Measurements from ENCODE around the gene SCRT2.

SCRT2 gene

DNA sequence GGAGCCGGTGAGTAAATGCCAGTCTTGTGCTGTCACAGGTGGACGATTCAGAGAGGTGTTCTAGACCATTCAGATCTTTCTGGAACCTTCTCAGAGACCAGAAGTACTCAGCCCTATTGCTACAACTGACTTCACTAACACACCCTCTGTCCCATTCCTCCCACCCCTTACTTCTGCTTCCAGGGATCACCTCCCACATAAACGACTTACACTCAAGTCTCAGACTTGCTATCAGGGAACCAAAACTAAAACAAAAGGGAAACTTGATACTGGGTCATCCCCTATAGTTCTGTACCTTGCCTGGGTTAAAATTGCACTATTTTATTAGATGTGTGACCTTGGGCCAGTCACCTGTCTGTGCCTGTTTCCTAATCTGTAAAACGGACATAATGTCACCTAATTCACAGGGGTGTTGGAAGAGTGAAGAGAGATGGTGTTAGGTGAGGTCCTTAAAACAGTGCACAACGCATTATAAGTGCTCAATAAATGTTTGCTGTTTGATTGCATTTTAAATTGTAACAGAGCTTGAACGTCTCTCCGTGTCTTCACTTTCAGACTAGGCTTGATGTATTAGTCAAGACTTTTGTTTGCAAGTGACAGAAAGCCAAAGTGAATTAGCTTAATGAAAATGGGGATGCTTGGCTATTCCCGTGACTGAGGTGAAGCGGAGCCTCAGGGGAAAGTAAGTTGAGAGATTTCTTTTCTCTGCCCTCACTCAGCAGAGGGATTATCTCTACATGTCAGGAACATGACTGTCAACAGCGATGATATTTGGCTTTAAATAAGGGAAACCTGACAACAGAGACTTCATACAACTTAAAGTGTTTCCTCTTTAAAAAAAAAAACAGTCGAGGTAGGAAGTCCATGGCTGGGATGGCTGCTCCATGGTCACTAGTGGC lies 19.6 kb downstream of the SCRT2 start:
- no peak for DNase-seq (ENCODE audit: insufficient read length)
- no peak for FAIRE-seq
- TF ChIP-seq TAF1 (IDR thresholded peaks at IDR 0.05; ENCODE audit: borderline replicate concordance, low read depth, low read length): no peak
- TF ChIP-seq POLR2AphosphoS5 (IDR thresholded peaks at IDR 0.05; ENCODE audit: low read depth, low read length): no peak
- TF ChIP-seq POLR2A (IDR thresholded peaks at IDR 0.05; ENCODE audit: low read depth, low read length): no peak

DNA sequence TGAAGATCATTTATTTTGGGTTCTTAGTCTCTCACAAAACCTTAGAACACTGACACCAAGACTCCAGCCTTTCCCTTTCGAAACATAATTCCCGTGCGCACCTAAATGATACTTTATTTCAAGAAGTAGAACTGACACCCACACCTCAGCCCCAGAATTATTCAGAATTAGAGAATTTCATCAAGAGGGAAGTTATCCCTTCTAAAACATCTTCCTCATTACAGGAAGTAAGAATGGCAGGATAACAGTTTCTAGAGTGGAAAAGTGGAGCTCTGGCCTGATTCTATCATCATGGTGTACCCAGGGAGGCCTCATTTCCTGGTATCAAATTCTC lies 21.2 kb downstream of the SCRT2 start:
- TF ChIP-seq TAF1 (IDR thresholded peaks at IDR 0.05; ENCODE audit: borderline replicate concordance, low read depth, low read length): no peak
- no peak for TF ChIP-seq POLR2AphosphoS5 (IDR thresholded peaks at IDR 0.05; ENCODE audit: low read depth, low read length)
- TF ChIP-seq POLR2A (IDR thresholded peaks at IDR 0.05; ENCODE audit: low read depth, low read length): no peak
- no peak for FAIRE-seq
- DNase-seq (ENCODE audit: insufficient read length): no peak

- no peak for FAIRE-seq
- DNase-seq (ENCODE audit: insufficient read length): no peak
- TF ChIP-seq TAF1 (IDR thresholded peaks at IDR 0.05; ENCODE audit: borderline replicate concordance, low read depth, low read length): no peak
- TF ChIP-seq POLR2A (IDR thresholded peaks at IDR 0.05; ENCODE audit: low read depth, low read length): no peak
- no peak for TF ChIP-seq POLR2AphosphoS5 (IDR thresholded peaks at IDR 0.05; ENCODE audit: low read depth, low read length)
Measured at GRCh38 chr20:653590-654416, 21.8 kb downstream of the SCRT2 start.

DNA sequence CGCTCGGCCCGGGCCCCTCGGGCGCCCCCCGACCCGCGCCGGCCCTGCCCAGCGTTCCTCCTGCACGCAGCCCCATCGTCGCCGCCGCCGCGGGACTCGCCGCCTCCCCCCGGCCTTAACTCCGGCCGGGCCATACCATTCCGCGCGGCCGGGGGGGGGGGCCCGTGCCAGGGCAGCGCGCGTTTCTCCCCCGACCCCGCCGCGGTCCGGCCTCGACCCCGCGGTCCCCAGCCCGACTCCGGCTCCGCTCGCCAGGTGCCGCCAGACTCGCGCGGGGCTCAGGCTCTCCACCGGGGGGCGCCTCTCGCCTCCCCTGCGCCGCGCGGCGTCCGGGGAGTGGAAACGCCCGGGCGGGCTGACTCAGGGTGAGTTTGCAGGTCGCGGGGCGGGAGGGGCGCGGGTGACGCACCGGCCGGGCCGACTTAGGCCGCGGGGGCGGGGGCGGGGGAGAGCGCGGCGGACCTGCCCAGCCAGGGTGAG lies 22.5 kb downstream of the SCRT2 start, which contains the start of gene SRXN1:
TSS of gene SRXN1 (minus strand) at position 91 of the 480 bp plus-strand sequence. CDS start at position 76, 15 bp downstream.
- no peak for TF ChIP-seq POLR2AphosphoS5 (IDR thresholded peaks at IDR 0.05; ENCODE audit: low read depth, low read length)
- TF ChIP-seq TAF1 (IDR thresholded peaks at IDR 0.05; ENCODE audit: borderline replicate concordance, low read depth, low read length): no peak
- peak; percentile 77; the same call in 1 of the 2 replicates for TF ChIP-seq POLR2A (IDR thresholded peaks at IDR 0.05; ENCODE audit: low read depth, low read length)
- FAIRE-seq (peak; percentile 70), DNase-seq (ENCODE audit: insufficient read length) (peak; percentile 89)

- FAIRE-seq (peak; percentile 38), DNase-seq (ENCODE audit: insufficient read length) (no peak)
- no peak for TF ChIP-seq POLR2A (IDR thresholded peaks at IDR 0.05; ENCODE audit: low read depth, low read length)
- TF ChIP-seq POLR2AphosphoS5 (IDR thresholded peaks at IDR 0.05; ENCODE audit: low read depth, low read length): 0 out of 2 replicates have a peak, but pooled peaks have one; percentile 31
Measured at GRCh38 chr20:652615-653109, 22.9 kb downstream of the SCRT2 start.

DNA sequence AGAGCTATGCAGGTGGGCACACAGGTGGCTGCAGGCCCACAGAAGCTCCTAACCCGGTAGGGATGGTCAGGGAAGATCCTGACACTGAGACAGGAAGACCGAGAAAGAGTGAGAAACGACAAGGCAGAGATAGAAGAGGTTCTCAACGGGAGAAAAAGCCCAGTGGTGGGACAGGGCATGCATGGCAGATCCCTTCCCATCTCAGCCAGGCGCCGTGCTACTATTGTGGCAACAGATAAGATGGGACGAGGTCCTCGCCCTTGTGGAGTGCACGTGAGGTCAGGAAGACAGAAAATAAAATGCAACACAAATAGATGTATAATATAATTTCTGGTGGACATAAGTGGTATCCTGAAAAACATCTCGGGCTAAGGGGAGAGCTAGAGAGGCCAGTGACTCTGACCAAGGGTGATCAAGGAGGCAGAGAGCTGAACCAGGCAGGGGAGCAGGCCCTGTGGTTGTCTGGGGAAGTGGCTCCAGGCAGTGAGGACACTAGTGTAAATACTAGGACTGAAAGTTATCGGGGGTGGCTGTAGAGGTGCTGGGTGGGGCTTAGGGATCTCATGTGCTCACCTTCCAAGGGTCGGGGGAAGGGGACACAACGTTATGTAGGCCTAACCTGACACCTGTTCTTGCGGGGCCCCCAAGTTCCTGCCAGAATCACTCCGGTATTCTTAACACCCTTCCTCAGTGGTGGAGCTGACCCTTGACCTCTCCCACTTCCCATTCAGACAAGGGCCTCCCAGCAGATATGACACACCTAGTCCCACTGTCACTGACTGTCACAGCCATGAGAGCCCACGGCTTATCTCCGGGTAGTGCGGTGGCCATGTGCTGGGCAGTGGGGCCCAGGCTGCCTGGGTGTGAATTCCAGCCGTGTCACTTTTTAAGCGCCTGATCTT lies 23.6 kb downstream of the SCRT2 start:
- DNase-seq (ENCODE audit: insufficient read length): no peak

DNA sequence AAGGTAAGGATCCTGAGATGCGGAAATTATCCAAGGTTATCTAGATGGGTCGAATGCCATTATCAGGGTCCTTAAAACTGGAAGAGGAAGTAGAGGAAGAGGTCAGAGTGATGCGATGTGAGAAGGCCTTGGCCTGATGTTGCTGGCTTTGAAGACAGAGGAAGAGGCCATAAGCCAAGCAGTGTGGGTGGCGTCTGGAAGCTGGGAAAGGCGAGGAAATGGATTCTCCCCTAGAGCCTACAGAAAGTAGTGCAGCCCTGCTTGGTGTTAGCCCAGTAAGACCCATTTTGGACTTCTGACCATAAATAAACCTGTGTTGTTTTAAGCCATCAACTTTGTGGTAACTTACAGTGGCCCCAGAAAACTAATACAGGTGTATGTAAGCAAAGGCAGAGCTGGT lies 24.6 kb downstream of the SCRT2 start:
- DNase-seq (ENCODE audit: insufficient read length) (no peak), FAIRE-seq (no peak)
- no peak for TF ChIP-seq POLR2AphosphoS5 (IDR thresholded peaks at IDR 0.05; ENCODE audit: low read depth, low read length)
- TF ChIP-seq POLR2A (IDR thresholded peaks at IDR 0.05; ENCODE audit: low read depth, low read length): no peak
- no peak for TF ChIP-seq TAF1 (IDR thresholded peaks at IDR 0.05; ENCODE audit: borderline replicate concordance, low read depth, low read length)

More for the DNA sequence above, 23.6 kb downstream of the SCRT2 start:
- no peak for TF ChIP-seq POLR2AphosphoS5 (IDR thresholded peaks at IDR 0.05; ENCODE audit: low read depth, low read length)
- TF ChIP-seq POLR2A (IDR thresholded peaks at IDR 0.05; ENCODE audit: low read depth, low read length): no peak
- TF ChIP-seq TAF1 (IDR thresholded peaks at IDR 0.05; ENCODE audit: borderline replicate concordance, low read depth, low read length): no peak
- FAIRE-seq: peak; percentile 54

DNA sequence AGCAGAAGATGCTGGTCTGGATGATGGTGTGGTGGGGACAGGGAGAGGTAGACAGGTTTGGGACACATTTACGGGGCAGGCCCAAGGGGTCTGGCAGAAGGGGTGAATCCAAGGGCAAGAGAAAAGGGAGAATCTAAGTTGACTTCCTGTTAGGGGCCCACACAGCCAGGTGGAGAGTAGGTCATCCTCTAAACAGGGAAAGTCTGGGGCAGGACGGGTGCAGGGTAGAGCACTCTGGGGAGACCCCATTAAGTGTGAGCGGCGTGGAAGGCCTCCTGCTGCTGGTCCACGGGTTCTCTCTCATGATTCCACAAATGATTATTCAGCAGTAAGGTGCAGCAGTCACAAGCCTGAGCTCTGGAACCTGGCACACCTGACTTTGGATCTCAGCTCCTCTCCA lies 25.3 kb downstream of the SCRT2 start:
- DNase-seq (ENCODE audit: insufficient read length) (no peak), FAIRE-seq (no peak)
- TF ChIP-seq TAF1 (IDR thresholded peaks at IDR 0.05; ENCODE audit: borderline replicate concordance, low read depth, low read length) (no peak), POLR2AphosphoS5 (IDR thresholded peaks at IDR 0.05; ENCODE audit: low read depth, low read length) (no peak), POLR2A (IDR thresholded peaks at IDR 0.05; ENCODE audit: low read depth, low read length) (no peak)

- DNase-seq (ENCODE audit: insufficient read length): no peak
- no peak for FAIRE-seq
- TF ChIP-seq POLR2AphosphoS5 (IDR thresholded peaks at IDR 0.05; ENCODE audit: low read depth, low read length): no peak
Measured at GRCh38 chr20:647479-648019, 28.1 kb downstream of the SCRT2 start.

- DNase-seq (ENCODE audit: insufficient read length): no peak
- FAIRE-seq: no peak
- no peak for TF ChIP-seq POLR2A (IDR thresholded peaks at IDR 0.05; ENCODE audit: low read depth, low read length)
- 0 out of 2 replicates have a peak, but pooled peaks have one; percentile 46 for TF ChIP-seq POLR2AphosphoS5 (IDR thresholded peaks at IDR 0.05; ENCODE audit: low read depth, low read length)
- TF ChIP-seq TAF1 (IDR thresholded peaks at IDR 0.05; ENCODE audit: borderline replicate concordance, low read depth, low read length): no peak
Measured at GRCh38 chr20:646868-647233, 28.8 kb downstream of the SCRT2 start.
